Stimulated activated CD8-positive, alpha-beta memory T cell treated with anti-CD3 and anti-CD28 coated beads, Interleukin-4, amount 100 ng/mL, for 48 hours (primary cell): ENCODE results near the gene HES6.
A peak's percentile ranks its signal among the peaks of the same experiment; 100 is the strongest.

Source experiments
- DNase-seq: peaks from one replicate; pipeline ENCODE4 v3.0.0-alpha.2; 2020

HES6 gene

GRCh38 chr2:238231251-238231793 is 8.5 kb downstream of the HES6 start:
- DNase-seq = peak; percentile 83

GRCh38 chr2:238230699-238231098 is 9.1 kb downstream of the HES6 start:
- no peak for DNase-seq

- no peak for DNase-seq
These were observed 11.1 kb downstream of the HES6 start for GRCh38 chr2:238228700-238229099.

- no peak for DNase-seq
These were observed 12.2 kb downstream of the HES6 start for GRCh38 chr2:238227587-238228032.

- no peak for DNase-seq
These were observed 12.9 kb downstream of the HES6 start for GRCh38 chr2:238226698-238227586.

GRCh38 chr2:238225911-238226697 is 13.7 kb downstream of the HES6 start:
- no peak for DNase-seq

- DNase-seq = no peak
These were observed 14.7 kb downstream of the HES6 start for GRCh38 chr2:238225121-238225520.

GRCh38 chr2:238224356-238225035 is 15.3 kb downstream of the HES6 start:
- DNase-seq = no peak

- no peak for DNase-seq
These were observed 18.8 kb downstream of the HES6 start for GRCh38 chr2:238220892-238221521.

GRCh38 chr2:238220274-238220891 is 19.5 kb downstream of the HES6 start:
- no peak for DNase-seq

GRCh38 chr2:238216651-238217184 is 23.1 kb downstream of the HES6 start:
- DNase-seq = no peak

GRCh38 chr2:238207006-238207405 is 32.8 kb downstream of the HES6 start:
- DNase-seq = no peak

- DNase-seq = no peak
These were observed 35.7 kb downstream of the HES6 start for GRCh38 chr2:238203973-238204683.

- DNase-seq = peak; percentile 89
These were observed 36.5 kb downstream of the HES6 start, which contains the start of gene ILKAP for GRCh38 chr2:238203094-238203972. ILKAP (minus strand) TSS chr2:238203695; CDS start chr2:238203553, 142 bp downstream.

- peak; percentile 42 for DNase-seq
These were observed 37.3 kb downstream of the HES6 start for GRCh38 chr2:238202326-238203093.

GRCh38 chr2:238190445-238190844 is 49.4 kb downstream of the HES6 start:
- no peak for DNase-seq
